ENCODE results near the gene AANAT.

AANAT gene

GRCh38 chr17:76427501-76428231, 39.7 kb upstream of the AANAT start:
- no peak overlapping the region for H3K4me3 ChIP-seq (ENCODE audit: low read depth, low read length)
- TF ChIP-seq CTCF (IDR thresholded peaks at IDR 0.05; ENCODE audit: low read depth, low read length): no peak

- TF ChIP-seq CTCF (IDR thresholded peaks at IDR 0.05; ENCODE audit: low read depth, low read length): no peak
- H3K4me3 ChIP-seq (ENCODE audit: low read depth, low read length): no peak overlapping the region
These were observed 38.9 kb upstream of the AANAT start for GRCh38 chr17:76428511-76428910.

GRCh38 chr17:76431509-76431908, 35.9 kb upstream of the AANAT start:
- H3K4me3 ChIP-seq (ENCODE audit: low read depth, low read length): no peak overlapping the region
- no peak for TF ChIP-seq CTCF (IDR thresholded peaks at IDR 0.05; ENCODE audit: low read depth, low read length)

GRCh38 chr17:76432004-76432403, 35.4 kb upstream of the AANAT start:
- H3K4me3 ChIP-seq (ENCODE audit: low read depth, low read length): no peak overlapping the region
- no peak for TF ChIP-seq CTCF (IDR thresholded peaks at IDR 0.05; ENCODE audit: low read depth, low read length)

GRCh38 chr17:76432712-76433336, 34.6 kb upstream of the AANAT start:
- H3K4me3 ChIP-seq (ENCODE audit: low read depth, low read length): no peak overlapping the region
- TF ChIP-seq CTCF (IDR thresholded peaks at IDR 0.05; ENCODE audit: low read depth, low read length): peak; percentile 57

GRCh38 chr17:76433693-76434092, 33.7 kb upstream of the AANAT start:
- no peak overlapping the region for H3K4me3 ChIP-seq (ENCODE audit: low read depth, low read length)
- no peak for TF ChIP-seq CTCF (IDR thresholded peaks at IDR 0.05; ENCODE audit: low read depth, low read length)

GRCh38 chr17:76434870-76435269, 32.5 kb upstream of the AANAT start:
- no peak for TF ChIP-seq CTCF (IDR thresholded peaks at IDR 0.05; ENCODE audit: low read depth, low read length)
- no peak overlapping the region for H3K4me3 ChIP-seq (ENCODE audit: low read depth, low read length)
